ENCODE measurements around the gene MAP3K20. TPM values are rescaled to one million over a fixed set of nuclear protein-coding genes. Genes with fewer than 3 reads are reported as not detected.
"Not testable (repeated sequence)": the region's sequence is repeated elsewhere in the genome, so short reads cannot be mapped to it uniquely, and the experiment has no call there.

MAP3K20 gene
- total RNA-seq, 2 experiments from 2014 or later: 6.5 to 7.0 TPM

GRCh38 chr2:173092844-173093402, 17.3 kb downstream of the MAP3K20 start:
- no peak for DNase-seq
- Mint-ChIP-seq H3K27ac (no peak overlapping the region), H3K4me1 (ENCODE audit: low read depth) (no peaks in the 10 kb centered on the region), H3K4me3 (no peak overlapping the region), H3K9me3 (no peaks in the 10 kb centered on the region), H3K36me3 (no peaks in the 10 kb centered on the region), H3K27me3 (peaks cover 6% of the 10 kb centered on the region)
- CTCF ChIA-PET: interaction anchor here (2.2 kb wide), 1 partner anchor 118 kb away, joined by 9 read pairs; no protein-coding TSS in a partner anchor
- intact Hi-C loops (cut with micrococcal nuclease): no loop called here
- POLR2A ChIA-PET: no interaction called here

- DNase-seq; CTCF ChIA-PET; H3K4me3 Mint-ChIP-seq; H3K9me3 Mint-ChIP-seq; H3K27ac Mint-ChIP-seq; POLR2A ChIA-PET; H3K27me3 Mint-ChIP-seq; H3K4me1 Mint-ChIP-seq (ENCODE audit: low read depth); H3K36me3 Mint-ChIP-seq; intact Hi-C loops (cut with micrococcal nuclease): not testable (repeated sequence)
These were observed 18.0 kb downstream of the MAP3K20 start for GRCh38 chr2:173093617-173094016.

GRCh38 chr2:173094731-173095130, 19.1 kb downstream of the MAP3K20 start:
- peaks cover 4% of the 10 kb centered on the region for H3K27me3 Mint-ChIP-seq
- H3K4me1 Mint-ChIP-seq (ENCODE audit: low read depth): peaks cover 3% of the 10 kb centered on the region
- H3K27ac Mint-ChIP-seq: no peak overlapping the region
- H3K4me3 Mint-ChIP-seq: no peak overlapping the region
- no peak for DNase-seq
- no peaks in the 10 kb centered on the region for H3K9me3 Mint-ChIP-seq
- H3K36me3 Mint-ChIP-seq: no peaks in the 10 kb centered on the region
- ChIA-PET CTCF (no interaction called here), POLR2A (no interaction called here)
- intact Hi-C loops (cut with micrococcal nuclease): no loop called here

GRCh38 chr2:173095356-173095755, 19.7 kb downstream of the MAP3K20 start:
- Mint-ChIP-seq H3K36me3 (no peaks in the 10 kb centered on the region), H3K4me3 (no peak overlapping the region), H3K4me1 (ENCODE audit: low read depth) (peaks cover 3% of the 10 kb centered on the region), H3K27ac (no peak overlapping the region), H3K9me3 (no peaks in the 10 kb centered on the region), H3K27me3 (peaks cover 4% of the 10 kb centered on the region)
- no peak for DNase-seq
- ChIA-PET POLR2A (no interaction called here), CTCF (no interaction called here)
- intact Hi-C loops (cut with micrococcal nuclease): no loop called here

- H3K9me3 Mint-ChIP-seq: no peaks in the 10 kb centered on the region
- H3K4me3 Mint-ChIP-seq: no peak overlapping the region
- H3K4me1 Mint-ChIP-seq (ENCODE audit: low read depth): peaks cover 15% of the 10 kb centered on the region
- CTCF ChIA-PET: no interaction called here
- no peaks in the 10 kb centered on the region for H3K36me3 Mint-ChIP-seq
- no peak overlapping the region for H3K27ac Mint-ChIP-seq
- peaks cover 2% of the 10 kb centered on the region for H3K27me3 Mint-ChIP-seq
- POLR2A ChIA-PET: no interaction called here
- no peak for DNase-seq
- intact Hi-C loops (cut with micrococcal nuclease): no loop called here
These were observed 23.6 kb downstream of the MAP3K20 start for GRCh38 chr2:173099271-173099670.

GRCh38 chr2:173099804-173100203, 24.2 kb downstream of the MAP3K20 start:
- intact Hi-C loops (cut with micrococcal nuclease): loop anchor here (5.0 kb wide), 1 partner anchor 47 kb away; no protein-coding TSS in a partner anchor
- Mint-ChIP-seq H3K4me3 (no peak overlapping the region), H3K27me3 (no peaks in the 10 kb centered on the region), H3K36me3 (no peaks in the 10 kb centered on the region), H3K27ac (no peak overlapping the region), H3K9me3 (no peaks in the 10 kb centered on the region), H3K4me1 (ENCODE audit: low read depth) (peaks cover 15% of the 10 kb centered on the region)
- ChIA-PET CTCF (interaction anchor here (1.0 kb wide), 1 partner anchor 37 kb away, joined by 4 read pairs; no protein-coding TSS in a partner anchor), POLR2A (no interaction called here)
- DNase-seq: no peak

GRCh38 chr2:173101687-173102086, 26.0 kb downstream of the MAP3K20 start:
- H3K27ac Mint-ChIP-seq: no peak overlapping the region
- DNase-seq: no peak
- intact Hi-C loops (cut with micrococcal nuclease): loop anchor here (1.0 to 5.0 kb wide), 3 partner anchors 32 to 52 kb away; no protein-coding TSS in a partner anchor
- no peaks in the 10 kb centered on the region for H3K9me3 Mint-ChIP-seq
- peaks cover 15% of the 10 kb centered on the region for H3K4me1 Mint-ChIP-seq (ENCODE audit: low read depth)
- no peaks in the 10 kb centered on the region for H3K27me3 Mint-ChIP-seq
- ChIA-PET CTCF (interaction anchor here (0.6 kb wide), 1 partner anchor 109 kb away, joined by 3 read pairs; no protein-coding TSS in a partner anchor), POLR2A (no interaction called here)
- H3K4me3 Mint-ChIP-seq: no peak overlapping the region
- H3K36me3 Mint-ChIP-seq: no peaks in the 10 kb centered on the region

GRCh38 chr2:173104156-173104555, 28.5 kb downstream of the MAP3K20 start:
- POLR2A ChIA-PET: no interaction called here
- peaks cover 15% of the 10 kb centered on the region for H3K4me1 Mint-ChIP-seq (ENCODE audit: low read depth)
- H3K4me3 Mint-ChIP-seq: no peak overlapping the region
- no peak overlapping the region for H3K27ac Mint-ChIP-seq
- no peaks in the 10 kb centered on the region for H3K9me3 Mint-ChIP-seq
- no peaks in the 10 kb centered on the region for H3K36me3 Mint-ChIP-seq
- no peak for DNase-seq
- no peaks in the 10 kb centered on the region for H3K27me3 Mint-ChIP-seq
- intact Hi-C loops (cut with micrococcal nuclease): loop anchor here (5.0 kb wide), 1 partner anchor 43 kb away; no protein-coding TSS in a partner anchor
- CTCF ChIA-PET: no interaction called here

GRCh38 chr2:173106959-173107628, 31.4 kb downstream of the MAP3K20 start:
- DNase-seq: no peak
- H3K4me3 Mint-ChIP-seq: no peak overlapping the region
- no peaks in the 10 kb centered on the region for H3K36me3 Mint-ChIP-seq
- peaks cover 6% of the 10 kb centered on the region for H3K9me3 Mint-ChIP-seq
- intact Hi-C loops (cut with micrococcal nuclease): no loop called here
- no peak overlapping the region for H3K27ac Mint-ChIP-seq
- H3K27me3 Mint-ChIP-seq: no peaks in the 10 kb centered on the region
- CTCF ChIA-PET: interaction anchor here (0.6 kb wide), 1 partner anchor 70 kb away, joined by 3 read pairs; no protein-coding TSS in a partner anchor
- POLR2A ChIA-PET: no interaction called here
- H3K4me1 Mint-ChIP-seq (ENCODE audit: low read depth): peaks cover 4% of the 10 kb centered on the region

- no peak for DNase-seq
- H3K27me3 Mint-ChIP-seq: no peaks in the 10 kb centered on the region
- intact Hi-C loops (cut with micrococcal nuclease): no loop called here
- no peak overlapping the region for H3K27ac Mint-ChIP-seq
- H3K4me3 Mint-ChIP-seq: no peak overlapping the region
- no peaks in the 10 kb centered on the region for H3K4me1 Mint-ChIP-seq (ENCODE audit: low read depth)
- ChIA-PET POLR2A (no interaction called here), CTCF (interaction anchor here (0.6 kb wide), 1 partner anchor 71 kb away, joined by 3 read pairs; no protein-coding TSS in a partner anchor)
- no peaks in the 10 kb centered on the region for H3K36me3 Mint-ChIP-seq
- H3K9me3 Mint-ChIP-seq: peaks cover 6% of the 10 kb centered on the region
These were observed 32.0 kb downstream of the MAP3K20 start for GRCh38 chr2:173107629-173108022.

- Mint-ChIP-seq H3K4me3 (no peak overlapping the region), H3K27me3 (peaks cover 6% of the 10 kb centered on the region), H3K36me3 (peaks cover under 1% of the 10 kb centered on the region), H3K4me1 (ENCODE audit: low read depth) (no peaks in the 10 kb centered on the region), H3K27ac (no peak overlapping the region), H3K9me3 (peaks cover 6% of the 10 kb centered on the region)
- ChIA-PET POLR2A (interaction anchor here (1.1 kb wide), 1 partner anchor 27 kb away, joined by 3 read pairs; no protein-coding TSS in a partner anchor), CTCF (no interaction called here)
- DNase-seq: no peak
- intact Hi-C loops (cut with micrococcal nuclease): no loop called here
These were observed 33.9 kb downstream of the MAP3K20 start for GRCh38 chr2:173109253-173110188.

GRCh38 chr2:173117678-173118077, 42.0 kb downstream of the MAP3K20 start:
- no peaks in the 10 kb centered on the region for H3K4me1 Mint-ChIP-seq (ENCODE audit: low read depth)
- ChIA-PET CTCF (no interaction called here), POLR2A (no interaction called here)
- DNase-seq: no peak
- H3K9me3 Mint-ChIP-seq: no peaks in the 10 kb centered on the region
- no peak overlapping the region for H3K27ac Mint-ChIP-seq
- peaks cover 15% of the 10 kb centered on the region for H3K27me3 Mint-ChIP-seq
- intact Hi-C loops (cut with micrococcal nuclease): no loop called here
- H3K4me3 Mint-ChIP-seq: no peak overlapping the region
- peaks cover 2% of the 10 kb centered on the region for H3K36me3 Mint-ChIP-seq

Measured in activated CD4-positive, alpha-beta memory T cell treated with anti-CD3 and anti-CD28 coated beads for 36 hours (primary cell).